Prostate gland (tissue), 2 donors: ENCODE results near the gene MGAT4A. TPM values are rescaled to one million over a fixed set of nuclear protein-coding genes. Genes with fewer than 3 reads are reported as not detected.
"Not testable (repeated sequence)": the region's sequence is repeated elsewhere in the genome, so short reads cannot be mapped to it uniquely, and the experiment has no call there.

Experiments
- DNase-seq: peaks from one replicate; pipeline ENCODE4 v3.0.0-alpha.2; 2019; ENCODE audit warnings: low spot score
- H3K27ac ChIP-seq, 2 donors: fragments of 200-600 bp; sonication (generic); 2 replicates each; pipeline ENCODE4 v1.5.1; 2017 to 2019
- H3K27me3 ChIP-seq: fragments of 200-600 bp; sonication (generic); replicated peaks from 2 replicates; pipeline ENCODE4 v1.5.1; 2019; ENCODE audit not compliant: insufficient read depth
- H3K36me3 ChIP-seq, 2 donors: fragments of 200-600 bp; sonication (generic); 1 replicate in 1 of 2; 2 replicates in 1 of 2; pipeline versions ENCODE4 v1.5.1 to v1.8.1; 2017 to 2019
- H3K4me1 ChIP-seq: fragments of 200-600 bp; sonication (generic); replicated peaks from 2 replicates; pipeline ENCODE4 v1.5.1; 2019
- H3K4me3 ChIP-seq, 2 donors: fragments of 200-600 bp; sonication (generic); 2 replicates each; pipeline ENCODE4 v1.5.1; 2017 to 2019
- H3K9me3 ChIP-seq: fragments of 200-600 bp; sonication (generic); 2 replicates; pipeline ENCODE4 v1.5.1; 2017
- CTCF ChIP-seq, 4 experiments: fragments of 200-600 bp in 2 of 4; fragments of 450-650 bp in 2 of 4; sonication (generic) in 2 of 4; IDR thresholded peaks; 1 replicate in 3 of 4; 2 replicates in 1 of 4; pipeline ENCODE4 v1.5.1; 2016 to 2019; ENCODE audit warnings: antibody characterized with exemption in 4 of 4, mild to moderate bottlenecking in 2 of 4, moderate library complexity in 2 of 4
- POLR2A ChIP-seq: fragments of 450-650 bp; IDR thresholded peaks from one replicate; pipeline ENCODE4 v1.6.1; 2016; ENCODE audit warnings: antibody characterized with exemption, mild to moderate bottlenecking
- POLR2AphosphoS5 ChIP-seq: sonication (generic); formaldehyde crosslinking; IDR thresholded peaks from one replicate; pipeline ENCODE4 v1.6.1; 2017; ENCODE audit warnings: antibody characterized with exemption
- WGBS: methylation state at CpG from one replicate; pipeline ENCODE4 v1.1.5; 2018; 5-methylcytosine and 5-hydroxymethylcytosine counted together
- intact Hi-C: fragments of 100-400 bp; cut with DNase I; formaldehyde crosslinking; loops from one replicate; pipeline ENCODE4 v1.14.2; 2022
- total RNA-seq, 2 donors: library from RNA; depleted of rRNA; stranded (reverse); fragments of >200 nt; gene quantifications; one replicate each; pipeline ENCODE4 v1.1.0, GENCODE V29; 2016

The MGAT4A gene
- total RNA-seq, 2 donors from 2014 or later, result 14.0 to 20.4 TPM

GRCh38 chr2:98730053-98730706, 752 bp downstream of the MGAT4A start:
- Histone ChIP-seq H3K4me1 (no peaks in the 10 kb centered on the region), H3K27ac (peak overlapping the region; percentile 75 to 76), H3K27me3 (no peaks in the 10 kb centered on the region), H3K9me3 (no peaks in the 10 kb centered on the region), H3K4me3 (peak overlapping the region; percentile 71 to 87), H3K36me3 (no peaks in the 10 kb centered on the region)
- DNase-seq, result peak; percentile 68
- intact Hi-C loops, result loop anchor here (5.0 kb wide), 1 partner anchor 123 kb away; the partner anchor contains the start of genes COA5 and UNC50
- WGBS, result 2% methylated on average over 45 of the region's 45 CpGs
- no peak for TF ChIP-seq CTCF (IDR thresholded peaks at IDR 0.05)
- peak; percentile 30 for TF ChIP-seq POLR2AphosphoS5

- no peak for DNase-seq
- WGBS, result 42% methylated on average over 10 of the region's 10 CpGs
- intact Hi-C loops, result loop anchor here (5.0 kb wide), 1 partner anchor 122 kb away; the partner anchor contains the start of genes COA5 and UNC50
- Histone ChIP-seq H3K36me3 (no peaks in the 10 kb centered on the region), H3K4me3 (peak overlapping the region; percentile 71 to 87), H3K4me1 (no peaks in the 10 kb centered on the region), H3K9me3 (no peaks in the 10 kb centered on the region), H3K27ac (peak overlapping the region in 1 of 2 donors; percentile 75), H3K27me3 (no peaks in the 10 kb centered on the region)
- TF ChIP-seq POLR2AphosphoS5 (no peak), POLR2A (no peak), CTCF (IDR thresholded peaks at IDR 0.05) (peak in 1 of 4 experiments; percentile 8)
Measured at GRCh38 chr2:98729652-98730051, 1.3 kb downstream of the MGAT4A start.

GRCh38 chr2:98728088-98728718, 2.7 kb downstream of the MGAT4A start:
- not testable (repeated sequence) for H3K27ac ChIP-seq
- WGBS, result 88% methylated on average over 5 of the region's 5 CpGs

GRCh38 chr2:98727369-98728087, 3.4 kb downstream of the MGAT4A start:
- no peak for TF ChIP-seq POLR2A
- no peak for TF ChIP-seq CTCF (IDR thresholded peaks at IDR 0.05)
- no peak for TF ChIP-seq POLR2AphosphoS5
- Histone ChIP-seq H3K4me1 (no peaks in the 10 kb centered on the region), H3K36me3 (no peaks in the 10 kb centered on the region), H3K4me3 (no peak overlapping the region), H3K27me3 (no peaks in the 10 kb centered on the region), H3K27ac (no peak overlapping the region), H3K9me3 (no peaks in the 10 kb centered on the region)
- 67% methylated on average over 5 of the region's 5 CpGs for WGBS
- intact Hi-C loops, result no loop called here
- DNase-seq, result no peak

More at GRCh38 chr2:98728088-98728718, 2.7 kb downstream of the MGAT4A start:
- H3K4me1 ChIP-seq, H3K4me3 ChIP-seq, H3K27me3 ChIP-seq, H3K9me3 ChIP-seq, intact Hi-C loops, H3K36me3 ChIP-seq, DNase-seq: not testable (repeated sequence)

GRCh38 chr2:98726735-98727368, 4.1 kb downstream of the MGAT4A start:
- WGBS, result 47% methylated on average over 2 of the region's 2 CpGs
- no peaks in the 10 kb centered on the region for H3K27me3 ChIP-seq
- intact Hi-C loops, result no loop called here

More at GRCh38 chr2:98726735-98727368, 4.1 kb downstream of the MGAT4A start:
- TF ChIP-seq POLR2A (no peak), POLR2AphosphoS5 (no peak), CTCF (IDR thresholded peaks at IDR 0.05) (no peak)
- no peaks in the 10 kb centered on the region for H3K9me3 ChIP-seq
- no peak overlapping the region for H3K27ac ChIP-seq
- H3K36me3 ChIP-seq, result no peaks in the 10 kb centered on the region
- DNase-seq, result no peak
- no peak overlapping the region for H3K4me3 ChIP-seq
- H3K4me1 ChIP-seq, result no peaks in the 10 kb centered on the region
